Gastrocnemius medialis (tissue), 4 donors: ENCODE results near the gene TMEM132C.

Experiments
- CTCF ChIP-seq, 5 experiments: fragments of 450-650 bp in 3 of 5; fragments of 200-600 bp in 2 of 5; sonication (generic) in 2 of 5; IDR thresholded peaks in 4 of 5; conservative IDR thresholded peaks in 1 of 5; 1 replicate in 4 of 5; 2 replicates in 1 of 5; pipeline ENCODE4 v1.5.1; 2016 to 2019; ENCODE audit warnings: antibody characterized with exemption in 5 of 5, mild to moderate bottlenecking in 3 of 5, moderate library complexity in 3 of 5
- POLR2A ChIP-seq, 2 donors: fragments of 450-650 bp; IDR thresholded peaks; one replicate each; pipeline ENCODE4 v1.6.1; 2017; ENCODE audit warnings: antibody characterized with exemption in 2 of 2, mild to moderate bottlenecking in 2 of 2, moderate library complexity in 2 of 2

GRCh38 chr12:128754275-128754674 is 487.3 kb downstream of the TMEM132C start:
- TF ChIP-seq CTCF (IDR thresholded peaks at IDR 0.05 in 4 of 5, conservative IDR thresholded peaks at IDR 0.05 in 1 of 5): no peak
- no peak for TF ChIP-seq POLR2A (IDR thresholded peaks at IDR 0.05)
